A549 (cell line): ENCODE measurements around the gene CTNNA3. TPM values are rescaled to one million over a fixed set of nuclear protein-coding genes. Genes with fewer than 3 reads are reported as not detected.

ENCODE experiments used
- ATAC-seq, 2 experiments: fragments of 200-7000 bp in 1 of 2; fragments of >200 bp in 1 of 2; cut with Nextera tagmentation in 1 of 2; cut with Tn5 transposase in 1 of 2; 3 replicates each; pipeline versions ENCODE4 v1.8.0 to v1.9.1; 2018 to 2020; ENCODE audit warnings: mild to moderate bottlenecking in 1 of 2, moderate library complexity in 1 of 2
- CTCF ChIA-PET: fragments of 300-600 bp; sonication (Branson Sonifier 250); formaldehyde crosslinking; extraction: SDS; loops from one replicate; lab custom pipeline; 2021; ENCODE audit warnings: antibody characterized with exemption, inconsistent platforms; lab: Yijun Ruan, JAX
- POLR2A ChIA-PET: fragments of 350-600 bp; formaldehyde crosslinking; extraction: SDS; loops from one replicate; lab custom pipeline; 2021; ENCODE audit warnings: antibody characterized with exemption, inconsistent platforms; lab: Yijun Ruan, JAX
- DNase-seq, 2 experiments: peaks; one replicate each; pipeline versions ENCODE4 v3.0.0 to v3.0.0-alpha.2; 2011 to 2016; ENCODE audit warnings: low read depth in 1 of 2, low spot score in 1 of 2
- FAIRE-seq: peaks from 2 replicates; lab custom pipeline; 2011; peaks lifted over from hg19 to GRCh38; lab: Jason Lieb, UNC
- H3K27ac ChIP-seq, 2 experiments: fragments of >200 bp; sonication (Bioruptor Twin); formaldehyde crosslinking; 3 replicates each; pipeline ENCODE4 v1.5.1; 2016 to 2017
- H3K4me1 ChIP-seq: fragments of >200 bp; sonication (Bioruptor Twin); formaldehyde crosslinking; 3 replicates; pipeline ENCODE4 v1.6.1; 2016
- H3K4me2 ChIP-seq: fragments of >200 bp; sonication (Bioruptor Twin); formaldehyde crosslinking; 3 replicates; pipeline ENCODE4 v1.6.1; 2016
- H3K4me3 ChIP-seq: fragments of >200 bp; sonication (Bioruptor Twin); formaldehyde crosslinking; 3 replicates; pipeline ENCODE4 v1.5.1; 2016
- H3K9me3 ChIP-seq: fragments of >200 bp; sonication (Bioruptor Twin); formaldehyde crosslinking; 3 replicates; pipeline ENCODE4 v1.6.1; 2016
- CBX8 ChIP-seq: fragments of 200-600 bp; sonication (generic); IDR thresholded peaks from 2 replicates; pipeline ENCODE4 v1.6.1; 2016
- CEBPB ChIP-seq, 2 experiments: fragments of >200 bp in 1 of 2; sonication (Bioruptor Twin) in 1 of 2; formaldehyde crosslinking in 1 of 2; IDR thresholded peaks; 2 replicates each; pipeline ENCODE4 v1.6.1; 2012 to 2016
- CHD2 ChIP-seq: fragments of 150-350 bp; IDR thresholded peaks from 2 replicates; pipeline ENCODE4 v1.6.1; 2014; ENCODE audit warnings: low read length; ENCODE audit not compliant: partially characterized antibody
- EHF ChIP-seq: fragments of 250-450 bp; sonication (Bioruptor Pico); IDR thresholded peaks from 2 replicates; pipeline ENCODE4 v1.5.0; 2020; ENCODE audit warnings: mild to moderate bottlenecking
- HDAC2 ChIP-seq: fragments of 200-600 bp; sonication (generic); IDR thresholded peaks from 2 replicates; pipeline ENCODE4 v1.6.1; 2016
- HOXB13 ChIP-seq: fragments of 250-450 bp; sonication (Bioruptor Pico); IDR thresholded peaks from 2 replicates; pipeline ENCODE4 v1.5.0; 2020; ENCODE audit warnings: low read depth, mild to moderate bottlenecking, moderate library complexity
- JUN ChIP-seq, 2 experiments: fragments of >200 bp; sonication (Bioruptor Twin); formaldehyde crosslinking; IDR thresholded peaks; 2 replicates in 1 of 2; 3 replicates in 1 of 2; pipeline ENCODE4 v1.6.1; 2016 to 2017
- KDM1A ChIP-seq: fragments of 200-600 bp; sonication (generic); IDR thresholded peaks from 2 replicates; pipeline ENCODE4 v1.6.1; 2016; ENCODE audit warnings: low read depth, mild to moderate bottlenecking
- MAFK ChIP-seq: fragments of 450-650 bp; IDR thresholded peaks from 2 replicates; pipeline ENCODE4 v1.6.1; 2014; ENCODE audit not compliant: partially characterized antibody
- POLR2A ChIP-seq: IDR thresholded peaks from 2 replicates; pipeline ENCODE4 v1.6.1; 2012; ENCODE audit warnings: mild to moderate bottlenecking, low read length
- RARB ChIP-seq: fragments of 250-450 bp; sonication (Bioruptor Pico); IDR thresholded peaks from 2 replicates; pipeline ENCODE4 v1.8.0; 2021; ENCODE audit warnings: mild to moderate bottlenecking, moderate library complexity
- RFX5 ChIP-seq: fragments of 450-650 bp; IDR thresholded peaks from 2 replicates; pipeline ENCODE4 v1.7.1; 2014; ENCODE audit warnings: antibody characterized with exemption, mild to moderate bottlenecking, moderate library complexity
- SMC3 ChIP-seq: fragments of >200 bp; sonication (Bioruptor Twin); formaldehyde crosslinking; IDR thresholded peaks from 3 replicates; pipeline ENCODE4 v1.6.1; 2018; ENCODE audit warnings: inconsistent platforms
- TFCP2L1 ChIP-seq: fragments of 250-450 bp; sonication (Bioruptor Pico); IDR thresholded peaks from 2 replicates; pipeline ENCODE4 v1.5.0; 2021; ENCODE audit warnings: mild to moderate bottlenecking
- TP53 ChIP-seq: fragments of 250-450 bp; sonication (Bioruptor Pico); IDR thresholded peaks from 2 replicates; pipeline ENCODE4 v1.5.0; 2021; ENCODE audit warnings: mild to moderate bottlenecking, moderate library complexity
- ZSCAN20 ChIP-seq: fragments of 250-450 bp; sonication (Bioruptor Pico); IDR thresholded peaks from 2 replicates; pipeline ENCODE4 v1.8.0; 2022; ENCODE audit warnings: mild to moderate bottlenecking, moderate library complexity
- WGBS: methylation state at CpG from one replicate; pipeline ENCODE4 v1.1.6; 2017; ENCODE audit errors: missing lambda C conversion rate; 5-methylcytosine and 5-hydroxymethylcytosine counted together
- polyA plus RNA-seq, 4 experiments: library from polyadenylated mRNA; depleted of rRNA in 3 of 4; stranded (reverse); fragments of >200 nt; fragmentation: RNase III in 1 of 4; extraction: RNeasy Plus Mini Kit Qiagen cat#74134 plus additional on column Dnase treatment in 1 of 4; gene quantifications; 2 replicates in 3 of 4; 3 replicates in 1 of 4; pipeline ENCODE4 v1.2.3, GENCODE V29; 2011 to 2017
- TF ChIP-seq, protein P1 (sequence below): fragments of >200 bp; sonication (Bioruptor Twin); formaldehyde crosslinking; IDR thresholded peaks from 2 replicates; pipeline ENCODE4 v1.6.1; 2016
- TF ChIP-seq, protein P2 (sequence below): fragments of 150-350 bp; IDR thresholded peaks from 2 replicates; pipeline ENCODE4 v1.6.1; 2014; ENCODE audit warnings: low read depth, mild to moderate bottlenecking, low read length
- TF ChIP-seq, protein P3 (sequence below): fragments of 450-650 bp; IDR thresholded peaks from 2 replicates; pipeline ENCODE4 v1.6.1; 2014; ENCODE audit warnings: antibody characterized with exemption
- TF ChIP-seq, protein P4 (sequence below): IDR thresholded peaks from 2 replicates; pipeline ENCODE4 v1.6.1; 2012
- TF ChIP-seq, protein P5 (sequence below): IDR thresholded peaks from 2 replicates; pipeline ENCODE4 v1.6.1; 2012

Gene CTNNA3
- polyA plus RNA-seq, 2 of the 4 experiments (the other 2 are of a cell fraction): not detected

DNA sequence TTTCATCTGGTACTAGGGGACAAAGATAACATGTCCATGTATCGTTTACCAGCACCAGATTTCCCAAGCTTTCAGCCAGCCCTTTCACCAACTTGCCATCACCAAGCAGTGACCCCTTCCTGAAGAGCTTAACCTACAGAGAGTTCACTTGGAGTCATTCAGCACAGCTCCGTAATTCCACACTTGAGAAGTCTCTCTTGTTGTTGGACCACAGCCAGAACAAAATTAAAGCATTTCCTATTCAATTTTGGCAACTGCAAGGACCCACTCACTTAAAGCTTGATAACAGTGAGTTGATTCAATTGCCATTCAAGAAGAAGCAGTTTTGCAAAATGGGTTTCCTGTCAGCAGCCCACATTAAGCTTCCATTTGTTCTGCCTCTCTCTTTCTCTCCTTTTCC is 858.7 kb downstream of the CTNNA3 start:
- ChIA-PET CTCF (no interaction called here), POLR2A (no interaction called here)
- TF ChIP-seq, protein P1, sequence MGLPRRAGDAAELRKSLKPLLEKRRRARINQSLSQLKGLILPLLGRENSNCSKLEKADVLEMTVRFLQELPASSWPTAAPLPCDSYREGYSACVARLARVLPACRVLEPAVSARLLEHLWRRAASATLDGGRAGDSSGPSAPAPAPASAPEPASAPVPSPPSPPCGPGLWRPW: no peak
- TF ChIP-seq CHD2 (no peak), TFCP2L1 (CRISPR knock-in tag) (no peak), HOXB13 (no peak), JUN (IDR thresholded peaks at IDR 0.05) (no peak), HDAC2 (no peak), POLR2A (no peak), CBX8 (no peak), KDM1A (no peak)
- TF ChIP-seq, protein P2, sequence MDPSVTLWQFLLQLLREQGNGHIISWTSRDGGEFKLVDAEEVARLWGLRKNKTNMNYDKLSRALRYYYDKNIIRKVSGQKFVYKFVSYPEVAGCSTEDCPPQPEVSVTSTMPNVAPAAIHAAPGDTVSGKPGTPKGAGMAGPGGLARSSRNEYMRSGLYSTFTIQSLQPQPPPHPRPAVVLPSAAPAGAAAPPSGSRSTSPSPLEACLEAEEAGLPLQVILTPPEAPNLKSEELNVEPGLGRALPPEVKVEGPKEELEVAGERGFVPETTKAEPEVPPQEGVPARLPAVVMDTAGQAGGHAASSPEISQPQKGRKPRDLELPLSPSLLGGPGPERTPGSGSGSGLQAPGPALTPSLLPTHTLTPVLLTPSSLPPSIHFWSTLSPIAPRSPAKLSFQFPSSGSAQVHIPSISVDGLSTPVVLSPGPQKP: no peak
- TF ChIP-seq, protein P3, sequence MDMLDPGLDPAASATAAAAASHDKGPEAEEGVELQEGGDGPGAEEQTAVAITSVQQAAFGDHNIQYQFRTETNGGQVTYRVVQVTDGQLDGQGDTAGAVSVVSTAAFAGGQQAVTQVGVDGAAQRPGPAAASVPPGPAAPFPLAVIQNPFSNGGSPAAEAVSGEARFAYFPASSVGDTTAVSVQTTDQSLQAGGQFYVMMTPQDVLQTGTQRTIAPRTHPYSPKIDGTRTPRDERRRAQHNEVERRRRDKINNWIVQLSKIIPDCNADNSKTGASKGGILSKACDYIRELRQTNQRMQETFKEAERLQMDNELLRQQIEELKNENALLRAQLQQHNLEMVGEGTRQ: no peak
- no peak for DNase-seq
- Histone ChIP-seq H3K4me2 (no peak overlapping the region), H3K27ac (no peak overlapping the region), H3K4me3 (no peak overlapping the region), H3K4me1 (no peaks in the 10 kb centered on the region), H3K9me3 (no peaks in the 10 kb centered on the region)
- ATAC-seq: no peak
- WGBS: 15% methylated on average over 2 of the region's 2 CpGs
- FAIRE-seq: no peak

DNA sequence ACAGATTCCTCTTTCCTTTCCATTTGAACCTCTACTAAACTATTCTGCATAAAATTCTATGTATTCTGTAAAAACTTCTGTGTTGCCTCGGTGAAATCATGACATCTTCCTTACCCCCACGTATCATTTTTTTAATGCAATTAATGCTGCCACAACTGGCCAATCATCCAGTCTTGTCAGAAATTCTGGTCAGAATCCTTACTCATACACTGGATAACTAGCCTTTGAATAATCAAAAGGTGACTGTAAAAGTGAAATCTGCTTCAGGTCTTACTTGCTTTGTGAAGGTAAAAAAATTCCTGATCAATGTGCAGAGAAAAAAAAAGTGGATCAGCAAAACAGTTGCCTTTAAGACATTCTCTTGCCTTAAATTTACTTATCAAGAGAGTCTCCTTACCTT is 859.2 kb downstream of the CTNNA3 start:
- DNase-seq: no peak
- no peak for FAIRE-seq
- CTCF ChIA-PET: no interaction called here
- TF ChIP-seq POLR2A (no peak), TP53 (CRISPR knock-in tag) (no peak), RFX5 (no peak), CBX8 (no peak), RARB (CRISPR knock-in tag) (no peak), ZSCAN20 (CRISPR knock-in tag) (no peak), EHF (CRISPR knock-in tag) (no peak), KDM1A (no peak)
- TF ChIP-seq, protein P4, sequence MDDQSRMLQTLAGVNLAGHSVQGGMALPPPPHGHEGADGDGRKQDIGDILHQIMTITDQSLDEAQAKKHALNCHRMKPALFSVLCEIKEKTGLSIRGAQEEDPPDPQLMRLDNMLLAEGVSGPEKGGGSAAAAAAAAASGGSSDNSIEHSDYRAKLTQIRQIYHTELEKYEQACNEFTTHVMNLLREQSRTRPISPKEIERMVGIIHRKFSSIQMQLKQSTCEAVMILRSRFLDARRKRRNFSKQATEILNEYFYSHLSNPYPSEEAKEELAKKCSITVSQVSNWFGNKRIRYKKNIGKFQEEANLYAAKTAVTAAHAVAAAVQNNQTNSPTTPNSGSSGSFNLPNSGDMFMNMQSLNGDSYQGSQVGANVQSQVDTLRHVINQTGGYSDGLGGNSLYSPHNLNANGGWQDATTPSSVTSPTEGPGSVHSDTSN: no peak
- TF ChIP-seq, protein P5, sequence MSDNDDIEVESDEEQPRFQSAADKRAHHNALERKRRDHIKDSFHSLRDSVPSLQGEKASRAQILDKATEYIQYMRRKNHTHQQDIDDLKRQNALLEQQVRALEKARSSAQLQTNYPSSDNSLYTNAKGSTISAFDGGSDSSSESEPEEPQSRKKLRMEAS: no peak
- TF ChIP-seq, protein P3: no peak
- Histone ChIP-seq H3K9me3 (no peaks in the 10 kb centered on the region), H3K4me2 (no peak overlapping the region), H3K4me3 (no peak overlapping the region), H3K27ac (no peak overlapping the region), H3K4me1 (no peaks in the 10 kb centered on the region)
- ATAC-seq: no peak
- POLR2A ChIA-PET: no interaction called here
- 16% methylated on average over 2 of the region's 2 CpGs for WGBS

DNA sequence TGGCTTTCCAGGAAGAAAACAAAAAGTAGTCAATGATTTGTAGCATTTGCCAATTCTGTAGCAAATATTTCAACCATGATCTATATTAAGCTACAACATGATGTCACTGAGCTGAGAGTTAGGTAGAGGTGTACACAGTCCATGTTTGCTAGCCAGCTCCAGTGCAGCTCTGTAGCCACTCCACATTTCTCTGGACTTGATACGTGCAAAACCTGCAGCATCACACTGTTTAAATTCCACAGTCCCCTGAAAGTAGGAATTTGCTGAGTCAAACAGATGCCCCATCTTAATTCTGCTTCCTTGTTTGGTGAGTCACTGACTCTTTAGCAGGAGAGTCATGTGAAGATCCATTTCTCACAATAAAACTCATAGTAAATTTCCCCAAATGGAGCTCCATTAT is 859.9 kb downstream of the CTNNA3 start:
- DNase-seq (peak in 1 of 2 experiments; percentile 27), FAIRE-seq (no peak), ATAC-seq (peak in 1 of 2 experiments; percentile 30; a peak in 2 of 6 replicates)
- 8% methylated on average over 1 of the region's 1 CpG for WGBS
- TF ChIP-seq MAFK (peak; percentile 18), TP53 (CRISPR knock-in tag) (no peak), SMC3 (no peak), CEBPB (IDR thresholded peaks at IDR 0.05) (no peak)
- ChIA-PET POLR2A (no interaction called here), CTCF (no interaction called here)
- Histone ChIP-seq H3K9me3 (no peaks in the 10 kb centered on the region), H3K27ac (no peak overlapping the region), H3K4me1 (no peaks in the 10 kb centered on the region), H3K4me3 (no peak overlapping the region), H3K4me2 (no peak overlapping the region)
